MCF 10A (cell line): ENCODE measurements around the gene CEL. TPM values are rescaled to one million over a fixed set of nuclear protein-coding genes. Genes with fewer than 3 reads are reported as not detected.
"Not testable (repeated sequence)": the region's sequence is repeated elsewhere in the genome, so short reads cannot be mapped to it uniquely, and the experiment has no call there.

ENCODE experiments used
- BruUV-seq: library from RNA; stranded (reverse); fragments of 400-500 nt; replicated peaks from 2 replicates; lab custom pipeline; 2021; lab: Mats Ljungman, UMichigan
- CTCF ChIA-PET: fragments of 300-600 bp; sonication (Branson Sonifier 250); formaldehyde crosslinking; extraction: SDS; loops from one replicate; lab custom pipeline; 2021; ENCODE audit warnings: antibody characterized with exemption, inconsistent platforms; lab: Yijun Ruan, JAX
- POLR2A ChIA-PET: fragments of 300-600, 350-650 bp; sonication (Branson Sonifier 250); formaldehyde crosslinking; extraction: SDS; loops from one replicate; lab custom pipeline; 2020; ENCODE audit warnings: antibody characterized with exemption, inconsistent platforms; lab: Yijun Ruan, JAX
- DNase-seq: peaks from one replicate; pipeline ENCODE4 v3.0.0-alpha.2; 2018; ENCODE audit not compliant: unreplicated experiment
- H3K27ac Mint-ChIP-seq: one replicate; pipeline ENCODE4 v1.8.0; 2022; ENCODE audit warnings: mild to moderate bottlenecking, low read depth, mixed read lengths; ENCODE audit not compliant: unreplicated experiment
- H3K27me3 Mint-ChIP-seq: one replicate; pipeline ENCODE4 v1.8.0; 2022; ENCODE audit warnings: mixed read lengths; ENCODE audit not compliant: insufficient read depth, unreplicated experiment
- H3K36me3 Mint-ChIP-seq: one replicate; pipeline ENCODE4 v1.8.0; 2022; ENCODE audit warnings: mild to moderate bottlenecking, moderate library complexity, mixed read lengths; ENCODE audit not compliant: insufficient read depth, unreplicated experiment
- H3K4me1 Mint-ChIP-seq: one replicate; pipeline ENCODE4 v1.8.0; 2022; ENCODE audit warnings: mixed read lengths; ENCODE audit not compliant: insufficient read depth, unreplicated experiment
- H3K4me3 Mint-ChIP-seq: one replicate; pipeline ENCODE4 v1.8.0; 2022; ENCODE audit warnings: mild to moderate bottlenecking, moderate library complexity, mixed read lengths; ENCODE audit not compliant: unreplicated experiment
- H3K9me3 Mint-ChIP-seq: one replicate; pipeline ENCODE4 v1.8.0; 2022; ENCODE audit warnings: mixed read lengths; ENCODE audit not compliant: unreplicated experiment
- intact Hi-C: fragments of 100-400 bp; cut with micrococcal nuclease; formaldehyde crosslinking; loops from 2 replicates; pipeline ENCODE4 v1.14.1; 2022
- total RNA-seq: library from RNA; stranded (reverse); gene quantifications from 2 replicates; pipeline ENCODE4 v1.2.3, GENCODE V29; 2022
- TF ChIP-seq, protein P1 (sequence below): fragments of 200-600 bp; IDR thresholded peaks from one replicate; pipeline ENCODE4 v1.8.0; 2022; ENCODE audit warnings: antibody characterized with exemption, mild to moderate bottlenecking; ENCODE audit not compliant: unreplicated experiment

CEL gene
- total RNA-seq, 1 experiment from 2014 or later: 1.9 TPM

DNA sequence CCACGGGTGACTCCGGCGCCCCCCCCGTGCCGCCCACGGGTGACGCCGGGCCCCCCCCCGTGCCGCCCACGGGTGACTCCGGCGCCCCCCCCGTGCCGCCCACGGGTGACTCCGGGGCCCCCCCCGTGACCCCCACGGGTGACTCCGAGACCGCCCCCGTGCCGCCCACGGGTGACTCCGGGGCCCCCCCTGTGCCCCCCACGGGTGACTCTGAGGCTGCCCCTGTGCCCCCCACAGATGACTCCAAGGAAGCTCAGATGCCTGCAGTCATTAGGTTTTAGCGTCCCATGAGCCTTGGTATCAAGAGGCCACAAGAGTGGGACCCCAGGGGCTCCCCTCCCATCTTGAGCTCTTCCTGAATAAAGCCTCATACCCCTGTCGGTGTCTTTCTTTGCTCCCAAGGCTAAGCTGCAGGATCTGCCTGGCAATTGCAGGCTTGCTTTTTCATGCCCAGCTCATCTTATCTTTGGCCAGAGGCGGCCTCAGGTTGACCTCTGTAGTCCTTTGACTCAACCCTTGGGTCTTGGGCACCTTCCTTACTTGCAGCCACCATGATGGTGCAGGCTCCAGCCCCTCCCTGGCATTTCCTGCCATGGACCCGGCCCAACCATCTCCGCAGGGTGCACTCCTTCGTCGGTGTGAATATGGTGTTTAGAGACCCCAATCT is 9.8 kb downstream of the CEL start:
- Mint-ChIP-seq H3K9me3 (no peaks in the 10 kb centered on the region), H3K27ac (no peak overlapping the region), H3K27me3 (no peaks in the 10 kb centered on the region), H3K4me3 (no peak overlapping the region), H3K4me1 (peaks cover 10% of the 10 kb centered on the region), H3K36me3 (no peaks in the 10 kb centered on the region)
- intact Hi-C loops: no loop called here
- no peak for DNase-seq
- POLR2A ChIA-PET: no interaction called here
- no TSS peak for BruUV-seq
- TF ChIP-seq, protein P1, sequence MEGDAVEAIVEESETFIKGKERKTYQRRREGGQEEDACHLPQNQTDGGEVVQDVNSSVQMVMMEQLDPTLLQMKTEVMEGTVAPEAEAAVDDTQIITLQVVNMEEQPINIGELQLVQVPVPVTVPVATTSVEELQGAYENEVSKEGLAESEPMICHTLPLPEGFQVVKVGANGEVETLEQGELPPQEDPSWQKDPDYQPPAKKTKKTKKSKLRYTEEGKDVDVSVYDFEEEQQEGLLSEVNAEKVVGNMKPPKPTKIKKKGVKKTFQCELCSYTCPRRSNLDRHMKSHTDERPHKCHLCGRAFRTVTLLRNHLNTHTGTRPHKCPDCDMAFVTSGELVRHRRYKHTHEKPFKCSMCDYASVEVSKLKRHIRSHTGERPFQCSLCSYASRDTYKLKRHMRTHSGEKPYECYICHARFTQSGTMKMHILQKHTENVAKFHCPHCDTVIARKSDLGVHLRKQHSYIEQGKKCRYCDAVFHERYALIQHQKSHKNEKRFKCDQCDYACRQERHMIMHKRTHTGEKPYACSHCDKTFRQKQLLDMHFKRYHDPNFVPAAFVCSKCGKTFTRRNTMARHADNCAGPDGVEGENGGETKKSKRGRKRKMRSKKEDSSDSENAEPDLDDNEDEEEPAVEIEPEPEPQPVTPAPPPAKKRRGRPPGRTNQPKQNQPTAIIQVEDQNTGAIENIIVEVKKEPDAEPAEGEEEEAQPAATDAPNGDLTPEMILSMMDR: no peak
- CTCF ChIA-PET: interaction anchor here (1.1 kb wide), 1 partner anchor 24 kb away, joined by 3 read pairs; no protein-coding TSS in a partner anchor

DNA sequence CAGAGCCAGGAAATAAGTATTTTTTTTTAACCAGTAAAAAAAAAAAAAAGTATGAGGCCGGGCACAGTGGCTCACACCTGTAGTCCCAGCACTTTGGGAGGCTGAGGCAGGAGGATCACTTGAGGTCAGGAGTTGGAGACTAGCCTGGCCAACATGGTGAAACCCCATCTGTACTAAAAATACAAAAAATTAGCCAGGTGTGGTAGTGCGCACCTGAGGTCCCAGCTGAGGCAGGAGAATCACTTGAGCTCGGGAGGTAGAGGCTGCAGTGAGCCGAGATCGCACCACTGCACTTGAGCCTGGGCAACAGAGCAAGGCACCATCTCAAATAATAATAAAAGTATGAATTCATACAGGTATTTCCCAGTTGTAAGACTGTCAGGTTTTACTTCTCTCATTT is 10.4 kb downstream of the CEL start:
- H3K9me3 Mint-ChIP-seq, H3K4me1 Mint-ChIP-seq, intact Hi-C loops, H3K4me3 Mint-ChIP-seq, DNase-seq, POLR2A ChIA-PET, H3K27ac Mint-ChIP-seq, BruUV-seq, H3K27me3 Mint-ChIP-seq, H3K36me3 Mint-ChIP-seq: not testable (repeated sequence)
- CTCF ChIA-PET: interaction anchor here (0.6 to 1.1 kb wide), 2 partner anchors 24 to 472 kb away, joined by 3 to 5 read pairs; no protein-coding TSS in a partner anchor

DNA sequence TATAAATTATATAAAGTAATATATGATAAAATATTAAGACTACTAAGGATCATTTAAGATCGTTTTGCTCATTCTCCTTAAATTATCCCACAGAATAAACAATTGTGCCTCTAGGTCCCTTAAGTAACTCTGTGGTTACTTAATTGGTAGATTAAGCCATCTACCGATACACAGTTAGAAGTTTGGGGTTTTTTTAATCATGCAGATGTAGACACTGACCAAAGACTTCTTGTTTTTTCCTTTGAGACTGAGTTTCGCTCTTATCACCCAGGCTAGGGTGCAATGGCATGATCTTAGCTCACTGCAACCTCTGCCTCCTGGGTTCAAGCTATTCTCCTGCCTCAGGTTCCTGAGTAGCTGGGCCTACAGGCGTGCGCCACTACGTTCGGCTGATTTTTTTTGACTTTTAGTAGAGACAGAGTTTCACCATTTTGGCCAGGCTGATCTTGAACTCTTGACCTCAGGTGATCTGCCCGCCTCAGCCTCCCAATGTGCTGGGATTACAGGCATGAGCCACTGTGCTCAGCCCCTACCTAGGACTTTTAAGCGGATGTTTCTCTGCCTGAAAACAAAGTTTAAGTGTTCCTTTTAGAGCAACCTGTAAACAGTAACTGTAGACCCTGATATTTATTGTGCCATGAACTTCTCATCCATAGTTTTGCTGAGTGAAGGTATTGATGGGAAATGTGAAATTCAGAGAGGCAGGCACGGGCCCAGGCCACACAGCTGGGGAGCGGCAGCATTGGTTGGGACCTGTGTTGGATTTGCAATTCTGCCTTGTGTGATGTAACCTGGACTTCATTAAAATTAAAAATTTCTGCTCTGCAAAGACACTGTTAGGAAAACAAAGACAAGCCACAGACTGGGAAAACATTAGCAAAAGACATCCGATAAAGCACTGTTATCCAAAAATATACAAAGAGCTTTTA is 11.6 kb downstream of the CEL start:
- CTCF ChIA-PET: interaction anchor here (0.6 to 0.9 kb wide), 2 partner anchors 113 to 333 kb away, joined by 3 read pairs; no protein-coding TSS in a partner anchor
- Mint-ChIP-seq H3K9me3 (no peaks in the 10 kb centered on the region), H3K36me3 (no peaks in the 10 kb centered on the region), H3K4me1 (peaks cover 10% of the 10 kb centered on the region), H3K27me3 (no peaks in the 10 kb centered on the region), H3K4me3 (no peak overlapping the region), H3K27ac (no peak overlapping the region)
- TF ChIP-seq, protein P1: no peak
- intact Hi-C loops: no loop called here
- no TSS peak for BruUV-seq
- no peak for DNase-seq
- POLR2A ChIA-PET: interaction anchor here (0.9 kb wide), 1 partner anchor 29 kb away, joined by 3 read pairs; no protein-coding TSS in a partner anchor

DNA sequence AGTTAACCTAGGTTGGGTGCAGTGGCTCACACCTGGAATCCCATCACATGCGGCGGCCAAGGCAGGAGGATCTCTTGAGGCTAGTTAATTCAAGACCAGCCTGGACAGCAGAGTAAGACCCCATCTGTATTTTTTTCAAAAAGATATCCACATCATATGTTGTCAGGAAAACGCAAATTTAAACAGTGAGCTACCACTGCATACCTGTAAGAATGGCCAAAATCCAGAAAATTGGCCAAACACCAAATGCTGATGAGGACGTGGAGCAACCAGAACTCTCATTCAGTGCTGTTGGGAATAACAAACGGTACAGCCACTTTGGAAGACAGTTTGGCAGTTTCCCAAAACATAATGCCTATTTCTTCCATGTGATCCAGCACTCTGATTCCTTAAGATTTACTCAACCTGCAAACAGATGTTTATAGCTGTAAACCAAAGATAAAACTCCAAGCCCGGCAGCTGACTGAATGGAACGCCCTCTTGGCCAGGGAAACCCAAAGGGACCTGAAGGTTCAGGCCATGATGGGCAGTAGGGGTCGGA is 12.4 kb downstream of the CEL start:
- Mint-ChIP-seq H3K27me3 (peaks cover under 1% of the 10 kb centered on the region), H3K4me1 (peaks cover 10% of the 10 kb centered on the region), H3K27ac (no peak overlapping the region), H3K9me3 (no peaks in the 10 kb centered on the region), H3K36me3 (no peaks in the 10 kb centered on the region), H3K4me3 (no peak overlapping the region)
- BruUV-seq: no TSS peak
- POLR2A ChIA-PET: interaction anchor here (0.8 to 0.9 kb wide), 2 partner anchors 28 to 44 kb away, joined by 3 to 4 read pairs; partner anchors contain the start of gene GTF3C5
- CTCF ChIA-PET: interaction anchor here (0.6 to 0.9 kb wide), 2 partner anchors 112 to 332 kb away, joined by 3 read pairs; no protein-coding TSS in a partner anchor
- no peak for DNase-seq
- TF ChIP-seq, protein P1: no peak
- intact Hi-C loops: no loop called here
